ENCODE data around the gene EXOSC3.
"Not testable (repeated sequence)": the region's sequence is repeated elsewhere in the genome, so short reads cannot be mapped to it uniquely, and the experiment has no call there.

EXOSC3 gene

GRCh38 chr9:37775216-37775919, 9.5 kb downstream of the EXOSC3 start:
- DNase-seq = no peak

GRCh38 chr9:37769995-37770394, 14.9 kb downstream of the EXOSC3 start:
- no peak for DNase-seq

GRCh38 chr9:37769306-37769705, 15.6 kb downstream of the EXOSC3 start:
- DNase-seq = no peak

- DNase-seq = not testable (repeated sequence)
Measured at GRCh38 chr9:37765263-37765662, 19.6 kb downstream of the EXOSC3 start.

- DNase-seq = no peak
Measured at GRCh38 chr9:37761511-37761910, 23.4 kb downstream of the EXOSC3 start.

GRCh38 chr9:37760416-37761161, 24.3 kb downstream of the EXOSC3 start:
- no peak for DNase-seq

GRCh38 chr9:37758747-37759146, 26.1 kb downstream of the EXOSC3 start:
- DNase-seq = no peak

- DNase-seq = peak; percentile 80
Measured at GRCh38 chr9:37753489-37754190, 31.2 kb downstream of the EXOSC3 start, which contains the start of gene TRMT10B. TSS of gene TRMT10B (plus strand) at chr9:37753805. CDS start at chr9:37761932, 8,127 bp downstream.

- peak; percentile 39 for DNase-seq
Measured at GRCh38 chr9:37752642-37753488, 32.0 kb downstream of the EXOSC3 start.

GRCh38 chr9:37752112-37752511, 32.8 kb downstream of the EXOSC3 start:
- not testable (repeated sequence) for DNase-seq

- DNase-seq = not testable (repeated sequence)
Measured at GRCh38 chr9:37751704-37752103, 33.2 kb downstream of the EXOSC3 start.

GRCh38 chr9:37751186-37751585, 33.7 kb downstream of the EXOSC3 start:
- no peak for DNase-seq

GRCh38 chr9:37749129-37749528, 35.7 kb downstream of the EXOSC3 start:
- DNase-seq = no peak

- peak; percentile 70 for DNase-seq
Measured at GRCh38 chr9:37747271-37747753, 37.6 kb downstream of the EXOSC3 start.

- no peak for DNase-seq
Measured at GRCh38 chr9:37746448-37747270, 38.2 kb downstream of the EXOSC3 start.

GRCh38 chr9:37745970-37746369, 38.9 kb downstream of the EXOSC3 start:
- DNase-seq = no peak

- DNase-seq = no peak
Measured at GRCh38 chr9:37740631-37741328, 44.1 kb downstream of the EXOSC3 start.

- no peak for DNase-seq
Measured at GRCh38 chr9:37740128-37740527, 44.7 kb downstream of the EXOSC3 start.

GRCh38 chr9:37739222-37739621, 45.6 kb downstream of the EXOSC3 start:
- no peak for DNase-seq

- DNase-seq = no peak
Measured at GRCh38 chr9:37732952-37733351, 51.9 kb downstream of the EXOSC3 start.
